Naive thymus-derived CD4-positive, alpha-beta T cell (primary cell): Measurements from ENCODE around the gene TUFM. TPM values are rescaled to one million over a fixed set of nuclear protein-coding genes. Genes with fewer than 3 reads are reported as not detected.
A peak's percentile ranks its signal among the peaks of the same experiment; 100 is the strongest.

ENCODE experiments used
- ATAC-seq: fragments of 150-1000 bp; cut with Tn5 transposase; 2 replicates; pipeline ENCODE4 v1.10.0; 2021; ENCODE audit warnings: mild to moderate bottlenecking, moderate library complexity
- CTCF ChIA-PET: fragments of 350-600 bp; sonication (Branson Sonifier 250); formaldehyde crosslinking; loops from one replicate; lab custom pipeline; 2021; ENCODE audit warnings: antibody characterized with exemption; lab: Charles Lee
- POLR2A ChIA-PET: fragments of 350-600 bp; sonication (Branson Sonifier 250); formaldehyde crosslinking; loops from one replicate; lab custom pipeline; 2021; ENCODE audit warnings: antibody characterized with exemption, inconsistent platforms; lab: Charles Lee
- DNase-seq, 9 donors: peaks; one replicate each; pipeline versions ENCODE4 v3.0.0 to v3.0.0-alpha.2; 2020 to 2022; ENCODE audit warnings: mixed read lengths in 1 of 9
- H3K27ac ChIP-seq: one replicate; pipeline ENCODE4 v1.7.0; 2013; ENCODE audit warnings: mild to moderate bottlenecking, low read depth, low read length, moderate library complexity
- H3K27me3 ChIP-seq, 2 donors: one replicate each; pipeline ENCODE4 v1.7.0; 2013; ENCODE audit warnings: low read length in 2 of 2, mild to moderate bottlenecking in 2 of 2, moderate library complexity in 2 of 2; ENCODE audit not compliant: control insufficient read depth in 2 of 2, insufficient read depth in 2 of 2
- H3K36me3 ChIP-seq, 3 experiments: 1 replicate in 2 of 3; 2 replicates in 1 of 3; pipeline ENCODE4 v1.7.0; 2013; ENCODE audit warnings: low read length in 3 of 3, mild to moderate bottlenecking in 3 of 3, moderate library complexity in 1 of 3; ENCODE audit not compliant: insufficient read depth in 3 of 3, control insufficient read depth in 2 of 3
- H3K4me1 ChIP-seq, 2 donors: one replicate each; pipeline ENCODE4 v1.7.0; 2013; ENCODE audit warnings: low read length in 2 of 2, mild to moderate bottlenecking in 2 of 2, moderate library complexity in 1 of 2; ENCODE audit not compliant: control insufficient read depth in 2 of 2, insufficient read depth in 2 of 2
- H3K4me3 ChIP-seq: 2 replicates; pipeline ENCODE4 v1.7.0; 2013; ENCODE audit warnings: mild to moderate bottlenecking, low read length
- H3K9me3 ChIP-seq, 3 experiments: 1 replicate in 2 of 3; 2 replicates in 1 of 3; pipeline ENCODE4 v1.7.0; 2013; ENCODE audit warnings: low read length in 3 of 3; ENCODE audit not compliant: control insufficient read depth in 2 of 3
- H3K27ac Mint-ChIP-seq, 9 donors: one replicate each; pipeline ENCODE4 v1.8.0; 2020 to 2022; ENCODE audit warnings: mixed read lengths in 9 of 9, mild to moderate bottlenecking in 8 of 9, moderate library complexity in 5 of 9, inconsistent platforms in 2 of 9
- H3K27me3 Mint-ChIP-seq, 5 donors: one replicate each; pipeline ENCODE4 v1.8.0; 2021 to 2022; ENCODE audit warnings: mixed read lengths in 5 of 5, mild to moderate bottlenecking in 1 of 5
- H3K36me3 Mint-ChIP-seq, 5 donors: one replicate each; pipeline ENCODE4 v1.8.0; 2020 to 2022; ENCODE audit warnings: mixed read lengths in 5 of 5, mild to moderate bottlenecking in 3 of 5, inconsistent platforms in 1 of 5
- H3K4me1 Mint-ChIP-seq, 7 donors: one replicate each; pipeline ENCODE4 v1.8.0; 2020 to 2022; ENCODE audit warnings: mixed read lengths in 7 of 7, mild to moderate bottlenecking in 3 of 7, inconsistent platforms in 1 of 7
- H3K4me3 Mint-ChIP-seq, 10 donors: one replicate each; pipeline ENCODE4 v1.8.0; 2020 to 2022; ENCODE audit warnings: mild to moderate bottlenecking in 10 of 10, mixed read lengths in 10 of 10, moderate library complexity in 6 of 10, inconsistent platforms in 2 of 10
- H3K9me3 Mint-ChIP-seq, 11 donors: one replicate each; pipeline ENCODE4 v1.8.0; 2020 to 2022; ENCODE audit warnings: mixed read lengths in 11 of 11, mild to moderate bottlenecking in 4 of 11, inconsistent platforms in 1 of 11, moderate library complexity in 1 of 11
- intact Hi-C, 2 donors: fragments of 100-400 bp; cut with micrococcal nuclease; formaldehyde crosslinking; loops; one replicate each; pipeline ENCODE4 v1.15.1; 2023
- polyA plus RNA-seq, 2 donors: library from polyadenylated mRNA; unstranded; fragments of 300-500 nt; fragmentation: Illumina TruSeq; gene quantifications; one replicate each; pipeline ENCODE4 v1.2.3, GENCODE V29; 2021
- total RNA-seq, 6 experiments: library from RNA in 5 of 6; stranded (reverse) in 5 of 6; gene quantifications; 1 replicate in 5 of 6; 2 replicates in 1 of 6; pipeline ENCODE4 v1.2.3 and lab custom pipeline; 2021 to 2026

The TUFM gene
- total and polyA plus RNA-seq, 7 experiments from 2014 or later: 89.7 to 140 (median 101) TPM

DNA sequence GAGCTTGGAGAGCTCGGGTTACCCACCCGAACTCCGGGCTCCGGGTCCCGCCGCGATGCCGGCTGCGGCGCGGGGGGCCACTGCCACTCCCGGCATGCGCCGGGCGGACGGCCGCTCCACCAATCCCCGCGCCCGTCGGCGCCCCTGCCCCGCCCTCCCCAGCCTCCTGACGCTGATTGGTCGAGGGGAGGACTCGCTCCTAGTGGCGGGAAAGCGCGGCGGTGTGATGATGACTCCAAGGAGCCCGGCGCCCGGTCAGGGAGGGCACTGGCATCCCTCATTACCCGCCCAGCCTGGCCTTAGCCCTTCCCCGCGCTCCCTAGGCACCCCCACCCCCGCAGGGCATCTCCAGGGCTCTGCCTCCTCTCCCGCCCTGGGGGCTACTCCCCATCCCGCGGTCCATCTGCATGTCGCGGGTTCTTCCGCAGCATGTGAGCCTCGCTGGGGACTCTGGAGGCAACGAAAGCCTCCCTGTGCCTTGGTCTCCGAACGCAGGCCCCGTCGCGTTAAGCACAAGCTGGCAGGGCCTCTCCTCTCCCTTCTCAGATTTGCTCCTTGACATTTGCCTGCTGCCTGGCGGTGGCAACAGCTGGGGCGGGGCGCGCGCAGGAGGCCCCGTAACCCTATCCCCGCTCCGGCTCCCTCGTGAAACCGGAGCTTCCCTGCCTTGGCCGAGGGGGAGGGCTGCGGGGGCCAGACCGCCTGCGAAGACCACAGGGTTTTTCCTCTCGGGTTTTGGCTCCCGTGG, 33.9 kb upstream of the TUFM start:
- Histone ChIP-seq H3K27me3 (no peaks in the 10 kb centered on the region), H3K4me3 (peak overlapping the region; percentile 92), H3K4me1 (peaks cover 0 to 16% of the 10 kb centered on the region in 2 donors), H3K9me3 (no peaks in the 10 kb centered on the region), H3K27ac (peak overlapping the region; percentile 69), H3K36me3 (no peaks in the 10 kb centered on the region)
- Mint-ChIP-seq H3K4me3 (peak overlapping the region; percentile 82 to 93 (median 88)), H3K27ac (peak overlapping the region in 4 of 9 donors; percentile 14 to 70 (median 43)), H3K4me1 (peaks cover 0 to 19% (median 15%) of the 10 kb centered on the region in 7 donors), H3K9me3 (peaks cover 0 to 3% (median 0%) of the 10 kb centered on the region in 11 donors), H3K36me3 (peaks cover 0 to 4% (median 0%) of the 10 kb centered on the region in 5 donors), H3K27me3 (peaks cover 3 to 14% (median 9%) of the 10 kb centered on the region in 5 donors)
- ATAC-seq (peak; percentile 99), DNase-seq (peak; percentile 64 to 89 (median 78))
- ChIA-PET CTCF (interaction anchor here (0.5 to 1.0 kb wide), 6 partner anchors 10 to 673 kb away, joined by 3 to 6 read pairs (median 3); no protein-coding TSS in a partner anchor), POLR2A (interaction anchor here (0.9 to 1.9 kb wide), 4 partner anchors 14 to 45 kb away, joined by 3 to 8 read pairs (median 6); partner anchors contain the start of genes RABEP2 and SH2B1)
- intact Hi-C loops: loop anchor here (1.0 kb wide), 5 partner anchors 17 to 56 kb away; partner anchors contain the start of genes SH2B1 (in 2 of the 2), TUFM (in 2 of the 2) and RABEP2 (in 1 of the 2)

DNA sequence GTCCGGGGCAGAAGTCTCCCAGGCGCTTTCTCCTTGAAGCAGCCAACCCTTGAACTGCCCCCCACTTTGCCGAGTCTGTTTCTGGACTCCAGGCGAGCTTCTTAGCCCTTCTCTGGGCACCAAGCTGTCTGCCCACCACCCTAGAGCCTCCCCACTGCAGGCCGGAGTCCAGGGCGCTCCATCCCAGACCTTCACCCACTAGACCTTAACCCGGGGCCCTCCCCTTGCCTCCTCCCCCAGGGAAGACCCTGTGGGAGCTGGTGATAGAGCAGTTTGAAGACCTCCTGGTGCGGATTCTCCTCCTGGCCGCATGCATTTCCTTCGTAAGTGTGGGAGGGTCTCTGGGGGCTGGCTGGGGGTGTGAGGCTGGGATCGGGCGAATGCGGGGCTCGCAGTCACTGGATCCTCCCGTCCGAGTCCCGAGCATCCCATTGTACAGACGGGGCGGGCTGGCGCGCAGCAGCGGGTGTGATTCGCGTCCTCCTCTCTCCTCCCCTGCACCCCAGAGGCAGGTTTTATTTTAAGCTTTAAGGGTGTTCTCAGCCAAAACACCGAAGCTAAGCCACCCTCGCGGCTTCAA, 33.2 kb upstream of the TUFM start:
- H3K4me1 ChIP-seq: peaks cover 0 to 16% of the 10 kb centered on the region in 2 donors
- peaks cover 0 to 3% (median 0%) of the 10 kb centered on the region in 11 donors for H3K9me3 Mint-ChIP-seq
- peaks cover 0 to 19% (median 15%) of the 10 kb centered on the region in 7 donors for H3K4me1 Mint-ChIP-seq
- DNase-seq: no peak
- ATAC-seq: peak; percentile 46
- no peaks in the 10 kb centered on the region for H3K36me3 ChIP-seq
- H3K27me3 ChIP-seq: no peaks in the 10 kb centered on the region
- H3K9me3 ChIP-seq: no peaks in the 10 kb centered on the region
- peak overlapping the region; percentile 69 for H3K27ac ChIP-seq
- peaks cover 3 to 14% (median 9%) of the 10 kb centered on the region in 5 donors for H3K27me3 Mint-ChIP-seq
- ChIA-PET POLR2A (interaction anchor here (0.6 to 1.9 kb wide), 5 partner anchors 16 to 1184 kb away, joined by 3 to 8 read pairs (median 5); partner anchors contain the start of genes RABEP2 and SH2B1), CTCF (interaction anchor here (0.5 to 1.6 kb wide), 5 partner anchors 9 to 672 kb away, joined by 3 to 6 read pairs (median 3); no protein-coding TSS in a partner anchor)
- H3K36me3 Mint-ChIP-seq: peaks cover 0 to 4% (median 0%) of the 10 kb centered on the region in 5 donors
- H3K27ac Mint-ChIP-seq: peak overlapping the region in 5 of 9 donors; percentile 59 to 89 (median 70)
- peak overlapping the region; percentile 82 to 93 (median 88) for H3K4me3 Mint-ChIP-seq
- intact Hi-C loops: loop anchor here (1.0 kb wide), 5 partner anchors 16 to 55 kb away; partner anchors contain the start of genes RABEP2 (in 1 of the 2), SH2B1 (in 1 of the 2) and TUFM (in 1 of the 2)
- H3K4me3 ChIP-seq: peak overlapping the region; percentile 92

GRCh38 chr16:28878083-28878926, 32.2 kb upstream of the TUFM start, which contains the start of gene ATP2A1:
Gene ATP2A1 (plus strand): TSS chr16:28878488. CDS start chr16:28878672, 184 bp downstream.
- ChIA-PET CTCF (interaction anchor here (1.0 to 1.6 kb wide), 2 partner anchors 8 to 67 kb away, joined by 5 to 6 read pairs; no protein-coding TSS in a partner anchor), POLR2A (interaction anchor here (0.6 to 1.9 kb wide), 4 partner anchors 15 to 1185 kb away, joined by 3 to 8 read pairs (median 6); partner anchors contain the start of genes RABEP2 and SH2B1)
- no peak for DNase-seq
- peaks cover 0 to 1% (median 0%) of the 10 kb centered on the region in 11 donors for H3K9me3 Mint-ChIP-seq
- peak within 1 kb of the TSS in 5 of 9 donors; percentile 3 to 70 (median 59) for H3K27ac Mint-ChIP-seq
- H3K27me3 Mint-ChIP-seq: peaks cover 3 to 9% (median 7%) of the 10 kb centered on the region in 5 donors
- intact Hi-C loops: no loop called here
- no peaks in the 10 kb centered on the region for H3K9me3 ChIP-seq
- H3K4me3 ChIP-seq: peak within 1 kb of the TSS; percentile 92
- H3K4me3 Mint-ChIP-seq: peak within 1 kb of the TSS; percentile 82 to 93 (median 88)
- peak within 1 kb of the TSS; percentile 69 for H3K27ac ChIP-seq
- peaks cover 0 to 16% of the 10 kb centered on the region in 2 donors for H3K4me1 ChIP-seq
- no peak for ATAC-seq
- peaks cover 0 to 4% (median 0%) of the 10 kb centered on the region in 3 experiments for H3K36me3 ChIP-seq
- H3K4me1 Mint-ChIP-seq: peaks cover 0 to 19% (median 15%) of the 10 kb centered on the region in 7 donors
- no peaks in the 10 kb centered on the region for H3K27me3 ChIP-seq
- H3K36me3 Mint-ChIP-seq: peaks cover 0 to 4% (median 0%) of the 10 kb centered on the region in 5 donors

DNA sequence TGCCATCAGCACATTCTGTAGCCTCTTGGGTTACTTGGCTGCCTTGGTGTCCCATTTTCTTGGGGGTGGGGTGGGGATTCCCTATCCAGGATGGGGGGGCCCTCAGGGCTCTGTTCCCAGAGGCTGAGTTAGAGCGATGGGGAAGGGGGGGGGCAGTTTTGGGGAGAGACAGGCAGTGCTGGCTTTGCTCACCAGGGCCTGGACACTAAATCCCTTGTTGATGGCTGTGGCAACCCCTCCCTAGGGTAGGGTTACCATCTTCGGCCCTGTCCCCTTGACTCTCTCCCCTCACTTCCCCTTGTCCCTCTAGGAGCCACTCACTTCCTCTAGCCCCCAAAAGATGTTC, 31.5 kb upstream of the TUFM start:
- Mint-ChIP-seq H3K27ac (no peak overlapping the region), H3K9me3 (peaks cover 0 to 1% (median 0%) of the 10 kb centered on the region in 11 donors), H3K27me3 (peaks cover 3 to 9% (median 7%) of the 10 kb centered on the region in 5 donors), H3K4me1 (peaks cover 0 to 19% (median 15%) of the 10 kb centered on the region in 7 donors), H3K4me3 (peak overlapping the region in 4 of 10 donors; percentile 9 to 89 (median 69)), H3K36me3 (peaks cover 0 to 4% (median 0%) of the 10 kb centered on the region in 5 donors)
- ChIA-PET CTCF (no interaction called here), POLR2A (no interaction called here)
- Histone ChIP-seq H3K4me3 (no peak overlapping the region), H3K27me3 (no peaks in the 10 kb centered on the region), H3K4me1 (peaks cover 0 to 16% of the 10 kb centered on the region in 2 donors), H3K36me3 (peaks cover 0 to 9% (median 0%) of the 10 kb centered on the region in 3 experiments), H3K27ac (no peak overlapping the region), H3K9me3 (no peaks in the 10 kb centered on the region)
- ATAC-seq: no peak
- intact Hi-C loops: no loop called here
- no peak for DNase-seq

DNA sequence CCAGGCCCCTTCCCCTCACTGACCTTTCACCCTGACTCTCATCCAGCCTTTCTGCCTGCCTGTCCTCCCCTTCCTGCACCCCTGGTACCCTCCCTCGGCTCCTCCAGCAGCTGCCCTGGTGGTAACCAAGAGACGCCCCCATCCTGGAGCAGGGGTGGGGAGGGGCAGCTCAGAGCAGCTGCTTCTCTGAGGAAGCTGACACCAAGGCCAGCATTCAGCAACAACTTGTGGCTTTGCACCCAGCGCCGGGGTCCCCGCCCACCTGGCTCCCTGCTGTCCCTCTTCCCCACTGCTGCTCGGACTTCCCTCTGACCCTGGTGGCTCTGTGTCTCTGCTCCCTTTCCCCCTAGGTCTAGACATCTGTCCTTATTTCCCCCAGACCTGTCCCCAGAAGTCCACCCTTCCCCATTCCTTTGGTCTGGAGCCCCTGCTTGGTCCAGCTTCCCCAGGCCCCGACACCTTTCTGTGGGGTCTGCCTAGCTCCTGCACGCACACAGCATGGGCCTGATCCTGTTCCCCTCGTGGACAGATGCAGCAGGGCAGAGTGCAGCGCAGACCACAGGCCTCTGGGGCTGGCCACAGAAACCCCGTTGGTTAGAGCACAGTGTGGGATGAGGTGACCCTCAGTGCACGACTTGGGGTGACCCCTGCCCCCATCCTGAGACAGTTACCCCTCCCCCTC, 31.0 kb upstream of the TUFM start:
- peak overlapping the region in 1 of 9 donors; percentile 9 for H3K27ac Mint-ChIP-seq
- ChIA-PET POLR2A (no interaction called here), CTCF (no interaction called here)
- Histone ChIP-seq H3K27ac (no peak overlapping the region), H3K9me3 (no peaks in the 10 kb centered on the region), H3K36me3 (peaks cover 0 to 14% (median 0%) of the 10 kb centered on the region in 3 experiments), H3K4me1 (peaks cover 0 to 16% of the 10 kb centered on the region in 2 donors), H3K4me3 (no peak overlapping the region), H3K27me3 (no peaks in the 10 kb centered on the region)
- peaks cover 0 to 19% (median 15%) of the 10 kb centered on the region in 7 donors for H3K4me1 Mint-ChIP-seq
- peak overlapping the region in 1 of 10 donors; percentile 58 for H3K4me3 Mint-ChIP-seq
- peaks cover 3 to 9% (median 7%) of the 10 kb centered on the region in 5 donors for H3K27me3 Mint-ChIP-seq
- peaks cover 0 to 4% (median 0%) of the 10 kb centered on the region in 5 donors for H3K36me3 Mint-ChIP-seq
- no peak for ATAC-seq
- peaks cover 0 to 1% (median 0%) of the 10 kb centered on the region in 11 donors for H3K9me3 Mint-ChIP-seq
- no peak for DNase-seq
- intact Hi-C loops: no loop called here
